D721Med (cell line): ENCODE results near the gene LGALS4.
A peak's percentile ranks its signal among the peaks of the same experiment; 100 is the strongest.
"Not testable (repeated sequence)": the region's sequence is repeated elsewhere in the genome, so short reads cannot be mapped to it uniquely, and the experiment has no call there.

Experiments
- DNase-seq: peaks from one replicate; pipeline ENCODE4 v3.0.0; 2011; ENCODE audit warnings: low spot score; ENCODE audit not compliant: insufficient read length
- FAIRE-seq: peaks from 2 replicates; lab custom pipeline; 2011; peaks lifted over from hg19 to GRCh38; lab: Jason Lieb, UNC
- TF ChIP-seq, protein P1 (sequence below): IDR thresholded peaks from 2 replicates; pipeline ENCODE4 v1.5.1; 2012; ENCODE audit warnings: mild to moderate bottlenecking, control low read depth; ENCODE audit not compliant: insufficient read depth; ENCODE audit errors: missing control alignments

The LGALS4 gene

GRCh38 chr19:38778733-38779132 is 34.0 kb downstream of the LGALS4 start:
- no peak for FAIRE-seq

DNA sequence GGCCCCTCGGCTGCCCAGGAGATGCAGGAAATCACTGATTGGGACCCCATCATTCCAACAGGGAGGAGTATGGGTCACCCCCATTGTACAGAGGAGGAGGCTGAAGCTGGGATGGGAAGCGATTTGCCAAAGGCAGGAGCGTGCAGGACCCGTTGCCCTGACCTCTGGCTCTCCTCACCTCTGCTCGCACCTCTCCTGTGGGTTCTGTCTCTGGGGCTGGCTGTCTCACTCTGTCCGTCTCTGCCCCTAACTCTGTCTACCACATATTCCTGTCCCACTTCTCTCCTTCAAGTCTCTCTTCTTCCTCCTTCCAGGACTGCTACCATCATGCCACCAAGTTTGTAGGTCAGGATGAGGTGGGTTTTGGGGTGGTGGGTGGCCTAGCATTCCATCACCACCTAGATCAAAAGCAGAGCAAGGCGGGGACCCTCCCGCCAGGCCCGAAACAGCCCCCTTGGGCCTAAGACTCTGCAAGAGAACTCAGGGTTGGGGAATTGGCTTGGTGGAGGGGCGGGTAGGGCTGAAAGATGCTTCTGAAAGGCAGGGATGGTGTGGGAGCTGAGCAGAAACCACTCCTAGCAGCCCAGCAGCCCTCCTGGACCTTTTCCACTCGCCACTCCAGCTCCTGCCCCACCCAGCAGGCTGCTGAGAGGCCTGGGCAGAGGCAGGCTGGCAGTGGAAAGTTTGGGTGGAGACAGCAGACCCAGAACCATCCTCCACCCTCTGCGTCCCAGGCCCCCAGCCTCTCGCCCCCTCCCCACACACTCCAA is 38.4 kb downstream of the LGALS4 start:
- no peak for FAIRE-seq
- DNase-seq = no peak
- TF ChIP-seq, protein P1, sequence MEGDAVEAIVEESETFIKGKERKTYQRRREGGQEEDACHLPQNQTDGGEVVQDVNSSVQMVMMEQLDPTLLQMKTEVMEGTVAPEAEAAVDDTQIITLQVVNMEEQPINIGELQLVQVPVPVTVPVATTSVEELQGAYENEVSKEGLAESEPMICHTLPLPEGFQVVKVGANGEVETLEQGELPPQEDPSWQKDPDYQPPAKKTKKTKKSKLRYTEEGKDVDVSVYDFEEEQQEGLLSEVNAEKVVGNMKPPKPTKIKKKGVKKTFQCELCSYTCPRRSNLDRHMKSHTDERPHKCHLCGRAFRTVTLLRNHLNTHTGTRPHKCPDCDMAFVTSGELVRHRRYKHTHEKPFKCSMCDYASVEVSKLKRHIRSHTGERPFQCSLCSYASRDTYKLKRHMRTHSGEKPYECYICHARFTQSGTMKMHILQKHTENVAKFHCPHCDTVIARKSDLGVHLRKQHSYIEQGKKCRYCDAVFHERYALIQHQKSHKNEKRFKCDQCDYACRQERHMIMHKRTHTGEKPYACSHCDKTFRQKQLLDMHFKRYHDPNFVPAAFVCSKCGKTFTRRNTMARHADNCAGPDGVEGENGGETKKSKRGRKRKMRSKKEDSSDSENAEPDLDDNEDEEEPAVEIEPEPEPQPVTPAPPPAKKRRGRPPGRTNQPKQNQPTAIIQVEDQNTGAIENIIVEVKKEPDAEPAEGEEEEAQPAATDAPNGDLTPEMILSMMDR = no peak

More at GRCh38 chr19:38778733-38779132, 34.0 kb downstream of the LGALS4 start:
- no peak for DNase-seq
- TF ChIP-seq, protein P1 = no peak

- FAIRE-seq = no peak
- TF ChIP-seq, protein P1 = no peak
- DNase-seq = no peak
Observed at GRCh38 chr19:38773469-38774177, 39.1 kb downstream of the LGALS4 start, which contains the start of gene LGALS7. Gene LGALS7, minus strand, starts transcription at chr19:38773517. Its CDS starts 25 bp downstream, at chr19:38773492.

GRCh38 chr19:38771569-38771968 is 41.2 kb downstream of the LGALS4 start:
- DNase-seq = not testable (repeated sequence)

DNA sequence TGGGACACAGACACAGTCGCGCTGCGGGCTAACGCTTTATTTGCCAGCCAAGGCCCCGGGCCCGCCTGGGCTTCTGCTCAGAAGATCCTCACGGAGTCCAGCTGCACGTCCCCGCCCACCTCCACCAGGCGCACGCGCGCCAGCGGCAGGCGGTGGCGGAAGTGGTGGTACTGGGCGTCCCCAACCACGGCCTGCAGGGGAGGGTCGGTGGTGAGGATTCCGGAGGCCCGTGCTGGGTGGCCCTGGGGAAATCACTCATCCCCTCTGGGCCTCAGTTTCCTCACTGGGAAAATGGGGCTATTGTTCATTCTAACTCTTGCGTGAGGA is 41.8 kb downstream of the LGALS4 start:
- DNase-seq, FAIRE-seq: not testable (repeated sequence)

More at GRCh38 chr19:38771569-38771968, 41.2 kb downstream of the LGALS4 start:
- not testable (repeated sequence) for FAIRE-seq

DNA sequence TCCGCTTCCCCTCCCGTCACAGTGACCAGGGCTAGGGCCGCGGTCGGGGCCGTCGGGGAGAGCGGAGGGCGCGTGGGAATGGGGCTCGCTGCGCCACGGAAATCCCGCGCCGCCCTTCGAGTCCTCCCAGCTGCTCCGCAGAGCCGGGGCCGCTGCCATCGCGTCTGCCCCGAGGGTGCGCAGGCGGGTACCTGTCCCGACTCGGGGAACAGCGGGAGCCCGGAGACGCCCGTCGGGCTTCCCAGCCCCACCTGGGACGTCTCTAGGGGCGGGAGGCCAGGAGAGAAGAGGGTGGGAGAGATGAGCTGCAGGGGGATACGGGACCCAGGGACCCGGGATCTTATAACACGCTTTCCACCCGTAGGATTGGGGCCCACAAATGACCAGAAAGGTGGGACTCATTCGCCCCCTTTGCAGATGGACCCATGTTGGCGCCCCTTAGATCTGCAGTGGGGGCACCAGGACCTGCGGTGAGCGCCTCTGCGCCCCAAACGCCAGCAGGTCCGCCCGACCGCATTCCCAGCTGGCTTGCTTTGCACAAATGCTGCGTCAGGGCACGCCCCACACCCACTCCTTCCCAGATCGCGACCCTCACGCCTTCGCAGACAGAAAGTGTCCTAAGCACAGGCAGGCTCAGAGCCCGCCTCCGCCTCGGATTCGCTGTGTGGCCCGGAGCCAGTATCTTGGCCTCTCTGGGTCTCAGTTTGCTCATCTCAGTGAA is 42.4 kb downstream of the LGALS4 start:
- not testable (repeated sequence) for DNase-seq, FAIRE-seq

DNA sequence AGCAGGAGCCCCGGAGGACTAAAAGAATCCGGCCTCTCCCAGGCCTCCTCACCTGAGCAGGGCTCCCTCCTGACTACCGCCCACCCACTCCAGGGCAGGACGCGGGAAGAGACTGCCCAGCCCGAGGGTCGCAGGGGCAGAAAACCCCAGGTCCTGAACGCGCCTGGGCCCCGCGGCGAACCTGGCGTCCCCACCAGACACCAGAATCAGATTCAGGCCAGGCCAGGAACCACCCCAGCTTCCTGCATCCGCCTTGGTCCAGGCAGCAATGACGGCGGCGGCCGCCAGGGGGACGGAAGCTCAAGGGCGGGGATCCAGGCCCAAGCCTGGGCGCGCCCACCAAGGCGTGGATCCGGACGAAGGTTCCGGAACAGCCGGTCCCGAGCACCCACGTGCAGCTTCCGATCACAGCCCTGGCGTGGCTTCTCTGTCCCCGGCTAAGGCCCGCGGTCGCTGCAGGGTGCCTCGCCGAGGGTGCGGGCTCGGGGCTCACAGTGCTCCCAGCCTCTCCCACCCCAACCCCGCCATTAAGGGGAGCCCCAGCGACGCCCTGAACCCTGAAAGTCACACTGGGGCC is 43.0 kb downstream of the LGALS4 start:
- FAIRE-seq (no peak), DNase-seq (no peak)
- TF ChIP-seq, protein P1 = peak; percentile 32

- no peak for FAIRE-seq
Observed at GRCh38 chr19:38766276-38767047, 46.3 kb downstream of the LGALS4 start.

More at GRCh38 chr19:38766276-38767047, 46.3 kb downstream of the LGALS4 start:
- TF ChIP-seq, protein P1 = no peak
- DNase-seq = no peak
